ENCODE data around the gene EML4.

Gene EML4

GRCh38 chr2:42182654-42183308 lies 13.6 kb downstream of the EML4 start:
- no peak overlapping the region for H3K27ac ChIP-seq

GRCh38 chr2:42183775-42184174 lies 14.6 kb downstream of the EML4 start:
- Histone ChIP-seq H3K9me3 (ENCODE audit: control insufficient read depth, low read length) (no peaks in the 10 kb centered on the region), H3K27me3 (ENCODE audit: control insufficient read depth, insufficient read depth, low read length) (no peaks in the 10 kb centered on the region), H3K9ac (no peak overlapping the region), H2AFZ (no peak overlapping the region), H3K4me2 (ENCODE audit: low read length) (no peak overlapping the region), H3K27ac (no peak overlapping the region), H3K4me3 (ENCODE audit: low read depth, low read length) (no peak overlapping the region), H3K36me3 (ENCODE audit: control insufficient read depth, insufficient read depth, low read length) (no peaks in the 10 kb centered on the region), H3K4me1 (peaks cover 20% of the 10 kb centered on the region), H3K79me2 (peaks cover 38% of the 10 kb centered on the region)
- TF ChIP-seq, protein P1, sequence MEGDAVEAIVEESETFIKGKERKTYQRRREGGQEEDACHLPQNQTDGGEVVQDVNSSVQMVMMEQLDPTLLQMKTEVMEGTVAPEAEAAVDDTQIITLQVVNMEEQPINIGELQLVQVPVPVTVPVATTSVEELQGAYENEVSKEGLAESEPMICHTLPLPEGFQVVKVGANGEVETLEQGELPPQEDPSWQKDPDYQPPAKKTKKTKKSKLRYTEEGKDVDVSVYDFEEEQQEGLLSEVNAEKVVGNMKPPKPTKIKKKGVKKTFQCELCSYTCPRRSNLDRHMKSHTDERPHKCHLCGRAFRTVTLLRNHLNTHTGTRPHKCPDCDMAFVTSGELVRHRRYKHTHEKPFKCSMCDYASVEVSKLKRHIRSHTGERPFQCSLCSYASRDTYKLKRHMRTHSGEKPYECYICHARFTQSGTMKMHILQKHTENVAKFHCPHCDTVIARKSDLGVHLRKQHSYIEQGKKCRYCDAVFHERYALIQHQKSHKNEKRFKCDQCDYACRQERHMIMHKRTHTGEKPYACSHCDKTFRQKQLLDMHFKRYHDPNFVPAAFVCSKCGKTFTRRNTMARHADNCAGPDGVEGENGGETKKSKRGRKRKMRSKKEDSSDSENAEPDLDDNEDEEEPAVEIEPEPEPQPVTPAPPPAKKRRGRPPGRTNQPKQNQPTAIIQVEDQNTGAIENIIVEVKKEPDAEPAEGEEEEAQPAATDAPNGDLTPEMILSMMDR (IDR thresholded peaks at IDR 0.05), result no peak

More at GRCh38 chr2:42182654-42183308, 13.6 kb downstream of the EML4 start:
- Histone ChIP-seq H3K27me3 (ENCODE audit: control insufficient read depth, insufficient read depth, low read length) (no peaks in the 10 kb centered on the region), H3K9ac (no peak overlapping the region), H3K4me1 (peaks cover 20% of the 10 kb centered on the region), H2AFZ (no peak overlapping the region), H3K4me3 (ENCODE audit: low read depth, low read length) (no peak overlapping the region), H3K4me2 (ENCODE audit: low read length) (no peak overlapping the region), H3K9me3 (ENCODE audit: control insufficient read depth, low read length) (no peaks in the 10 kb centered on the region), H3K79me2 (peaks cover 40% of the 10 kb centered on the region), H3K36me3 (ENCODE audit: control insufficient read depth, insufficient read depth, low read length) (no peaks in the 10 kb centered on the region)
- TF ChIP-seq, protein P1 (IDR thresholded peaks at IDR 0.05), result no peak

GRCh38 chr2:42184346-42184745 lies 15.2 kb downstream of the EML4 start:
- Histone ChIP-seq H3K27me3 (ENCODE audit: control insufficient read depth, insufficient read depth, low read length) (no peaks in the 10 kb centered on the region), H3K36me3 (ENCODE audit: control insufficient read depth, insufficient read depth, low read length) (no peaks in the 10 kb centered on the region), H3K27ac (no peak overlapping the region), H3K4me3 (ENCODE audit: low read depth, low read length) (no peak overlapping the region), H2AFZ (no peak overlapping the region), H3K9me3 (ENCODE audit: control insufficient read depth, low read length) (no peaks in the 10 kb centered on the region), H3K4me2 (ENCODE audit: low read length) (no peak overlapping the region), H3K79me2 (peaks cover 41% of the 10 kb centered on the region), H3K4me1 (peaks cover 20% of the 10 kb centered on the region), H3K9ac (no peak overlapping the region)
- TF ChIP-seq, protein P1 (IDR thresholded peaks at IDR 0.05), result no peak

GRCh38 chr2:42185220-42185921 lies 16.2 kb downstream of the EML4 start:
- H3K9me3 ChIP-seq (ENCODE audit: control insufficient read depth, low read length), result no peaks in the 10 kb centered on the region
- no peak overlapping the region for H3K27ac ChIP-seq
- H3K27me3 ChIP-seq (ENCODE audit: control insufficient read depth, insufficient read depth, low read length), result no peaks in the 10 kb centered on the region
- H3K4me2 ChIP-seq (ENCODE audit: low read length), result no peak overlapping the region
- H3K4me3 ChIP-seq (ENCODE audit: low read depth, low read length), result no peak overlapping the region
- peaks cover 37% of the 10 kb centered on the region for H3K79me2 ChIP-seq
- no peak overlapping the region for H2AFZ ChIP-seq
- H3K9ac ChIP-seq, result no peak overlapping the region
- H3K4me1 ChIP-seq, result peaks cover 18% of the 10 kb centered on the region
- no peaks in the 10 kb centered on the region for H3K36me3 ChIP-seq (ENCODE audit: control insufficient read depth, insufficient read depth, low read length)
- TF ChIP-seq, protein P1 (IDR thresholded peaks at IDR 0.05), result no peak
